ENCODE data around the gene CDC42BPA.

The CDC42BPA gene

GRCh38 chr1:227273557-227273956 is 44.7 kb downstream of the CDC42BPA start:
- CTCF ChIA-PET, result interaction anchor here (0.6 kb wide), 1 partner anchor 119 kb away, joined by 3 read pairs; no protein-coding TSS in a partner anchor
- DNase-seq (ENCODE audit: extremely low spot score), result no peak
- POLR2A ChIA-PET, result no interaction called here
- TF ChIP-seq L3MBTL2 (conservative IDR thresholded peaks at IDR 0.05) (no peak), HDGF (IDR thresholded peaks at IDR 0.05; ENCODE audit: borderline replicate concordance) (no peak), FOXM1 (IDR thresholded peaks at IDR 0.05; ENCODE audit: borderline replicate concordance) (no peak), SUZ12 (IDR thresholded peaks at IDR 0.05) (no peak), PKNOX1 (IDR thresholded peaks at IDR 0.05) (no peak), ARNT (IDR thresholded peaks at IDR 0.05) (no peak)

GRCh38 chr1:227272428-227272827 is 45.9 kb downstream of the CDC42BPA start:
- no peak for DNase-seq (ENCODE audit: extremely low spot score)
- CTCF ChIA-PET, result interaction anchor here (0.7 kb wide), 1 partner anchor 10 kb away, joined by 3 read pairs; no protein-coding TSS in a partner anchor
- POLR2A ChIA-PET, result no interaction called here
- TF ChIP-seq ZNF384 (IDR thresholded peaks at IDR 0.05) (no peak), TARDBP (IDR thresholded peaks at IDR 0.05) (no peak), CTBP1 (IDR thresholded peaks at IDR 0.05; ENCODE audit: borderline replicate concordance) (no peak), LEF1 (IDR thresholded peaks at IDR 0.05; ENCODE audit: borderline replicate concordance) (no peak), PKNOX1 (IDR thresholded peaks at IDR 0.05) (no peak), FOXK2 (IDR thresholded peaks at IDR 0.05) (no peak), FOXA1 (IDR thresholded peaks at IDR 0.05) (no peak), L3MBTL2 (conservative IDR thresholded peaks at IDR 0.05) (no peak), ARNT (IDR thresholded peaks at IDR 0.05) (no peak), BHLHE40 (IDR thresholded peaks at IDR 0.05; ENCODE audit: borderline replicate concordance) (no peak), SP1 (IDR thresholded peaks at IDR 0.05) (no peak), FOXM1 (IDR thresholded peaks at IDR 0.05; ENCODE audit: borderline replicate concordance) (no peak), SUZ12 (IDR thresholded peaks at IDR 0.05) (no peak), NFRKB (IDR thresholded peaks at IDR 0.05) (no peak), ELF4 (IDR thresholded peaks at IDR 0.05) (no peak), HDGF (IDR thresholded peaks at IDR 0.05; ENCODE audit: borderline replicate concordance) (no peak)

GRCh38 chr1:227270554-227270953 is 47.7 kb downstream of the CDC42BPA start:
- CTCF ChIA-PET, result no interaction called here
- POLR2A ChIA-PET, result no interaction called here
- TF ChIP-seq CTBP1 (IDR thresholded peaks at IDR 0.05; ENCODE audit: borderline replicate concordance), result no peak
- no peak for TF ChIP-seq HDGF (IDR thresholded peaks at IDR 0.05; ENCODE audit: borderline replicate concordance)
- no peak for TF ChIP-seq ZNF384 (IDR thresholded peaks at IDR 0.05)
- DNase-seq (ENCODE audit: extremely low spot score), result no peak

- POLR2A ChIA-PET, result no interaction called here
- CTCF ChIA-PET, result interaction anchor here (0.9 kb wide), 1 partner anchor 11 kb away, joined by 3 read pairs; no protein-coding TSS in a partner anchor
Measured at GRCh38 chr1:227268943-227269342, 49.3 kb downstream of the CDC42BPA start.

GRCh38 chr1:227265891-227266290 is 52.4 kb downstream of the CDC42BPA start:
- DNase-seq (ENCODE audit: extremely low spot score), result no peak
- ChIA-PET POLR2A (no interaction called here), CTCF (interaction anchor here (1.1 kb wide), 1 partner anchor 8 kb away, joined by 3 read pairs; no protein-coding TSS in a partner anchor)
- TF ChIP-seq SUZ12 (IDR thresholded peaks at IDR 0.05) (no peak), ARNT (IDR thresholded peaks at IDR 0.05) (no peak), BHLHE40 (IDR thresholded peaks at IDR 0.05; ENCODE audit: borderline replicate concordance) (no peak), FOXA1 (IDR thresholded peaks at IDR 0.05) (no peak), ZNF384 (IDR thresholded peaks at IDR 0.05) (no peak), LEF1 (IDR thresholded peaks at IDR 0.05; ENCODE audit: borderline replicate concordance) (no peak), CTBP1 (IDR thresholded peaks at IDR 0.05; ENCODE audit: borderline replicate concordance) (no peak), SP1 (IDR thresholded peaks at IDR 0.05) (no peak), FOXK2 (IDR thresholded peaks at IDR 0.05) (no peak), HDGF (IDR thresholded peaks at IDR 0.05; ENCODE audit: borderline replicate concordance) (no peak), ELF4 (IDR thresholded peaks at IDR 0.05) (no peak), L3MBTL2 (conservative IDR thresholded peaks at IDR 0.05) (no peak), PKNOX1 (IDR thresholded peaks at IDR 0.05) (no peak), NFRKB (IDR thresholded peaks at IDR 0.05) (no peak), FOXM1 (IDR thresholded peaks at IDR 0.05; ENCODE audit: borderline replicate concordance) (no peak), TARDBP (IDR thresholded peaks at IDR 0.05) (no peak)

More at GRCh38 chr1:227268943-227269342, 49.3 kb downstream of the CDC42BPA start:
- DNase-seq (ENCODE audit: extremely low spot score), result no peak
- no peak for TF ChIP-seq SUZ12 (IDR thresholded peaks at IDR 0.05)

GRCh38 chr1:227263869-227264268 is 54.4 kb downstream of the CDC42BPA start:
- ChIA-PET POLR2A (no interaction called here), CTCF (no interaction called here)
- no peak for TF ChIP-seq FOXA1 (IDR thresholded peaks at IDR 0.05)
- TF ChIP-seq SP1 (IDR thresholded peaks at IDR 0.05), result no peak
- no peak for TF ChIP-seq CTBP1 (IDR thresholded peaks at IDR 0.05; ENCODE audit: borderline replicate concordance)
- no peak for TF ChIP-seq TARDBP (IDR thresholded peaks at IDR 0.05)
- no peak for TF ChIP-seq ZNF384 (IDR thresholded peaks at IDR 0.05)
- no peak for TF ChIP-seq ELF4 (IDR thresholded peaks at IDR 0.05)
- TF ChIP-seq NFRKB (IDR thresholded peaks at IDR 0.05), result no peak
- TF ChIP-seq FOXM1 (IDR thresholded peaks at IDR 0.05; ENCODE audit: borderline replicate concordance), result no peak
- no peak for TF ChIP-seq HDGF (IDR thresholded peaks at IDR 0.05; ENCODE audit: borderline replicate concordance)
- TF ChIP-seq LEF1 (IDR thresholded peaks at IDR 0.05; ENCODE audit: borderline replicate concordance), result no peak
- TF ChIP-seq SUZ12 (IDR thresholded peaks at IDR 0.05), result no peak
- DNase-seq (ENCODE audit: extremely low spot score), result no peak

- POLR2A ChIA-PET, result no interaction called here
- no peak for DNase-seq (ENCODE audit: extremely low spot score)
- CTCF ChIA-PET, result no interaction called here
- no peak for TF ChIP-seq CTBP1 (IDR thresholded peaks at IDR 0.05; ENCODE audit: borderline replicate concordance)
- no peak for TF ChIP-seq LEF1 (IDR thresholded peaks at IDR 0.05; ENCODE audit: borderline replicate concordance)
- no peak for TF ChIP-seq ELF4 (IDR thresholded peaks at IDR 0.05)
- TF ChIP-seq PKNOX1 (IDR thresholded peaks at IDR 0.05), result no peak
- TF ChIP-seq HDGF (IDR thresholded peaks at IDR 0.05; ENCODE audit: borderline replicate concordance), result no peak
- TF ChIP-seq FOXM1 (IDR thresholded peaks at IDR 0.05; ENCODE audit: borderline replicate concordance), result no peak
- TF ChIP-seq FOXA1 (IDR thresholded peaks at IDR 0.05), result no peak
- TF ChIP-seq BHLHE40 (IDR thresholded peaks at IDR 0.05; ENCODE audit: borderline replicate concordance), result no peak
- no peak for TF ChIP-seq SUZ12 (IDR thresholded peaks at IDR 0.05)
- TF ChIP-seq L3MBTL2 (conservative IDR thresholded peaks at IDR 0.05), result no peak
- TF ChIP-seq NFRKB (IDR thresholded peaks at IDR 0.05), result no peak
- TF ChIP-seq FOXK2 (IDR thresholded peaks at IDR 0.05), result no peak
- TF ChIP-seq SP1 (IDR thresholded peaks at IDR 0.05), result no peak
- TF ChIP-seq TARDBP (IDR thresholded peaks at IDR 0.05), result no peak
- TF ChIP-seq ARNT (IDR thresholded peaks at IDR 0.05), result no peak
- no peak for TF ChIP-seq ZNF384 (IDR thresholded peaks at IDR 0.05)
Measured at GRCh38 chr1:227261501-227261900, 56.8 kb downstream of the CDC42BPA start.
